Neural cell (in vitro differentiated cells): ENCODE results near the gene KMT2E. TPM values are rescaled to one million over a fixed set of nuclear protein-coding genes. Genes with fewer than 3 reads are reported as not detected.
A peak's percentile ranks its signal among the peaks of the same experiment; 100 is the strongest.

Source experiments
- H2AFZ ChIP-seq: fragments of 200-600, 300-800 bp; sonication (generic), shearing (Covaris generic); 2 replicates; pipeline ENCODE4 v1.6.0; 2014; ENCODE audit warnings: low read depth, mild to moderate bottlenecking, antibody characterized with exemption, low read length, moderate library complexity
- H3F3A ChIP-seq: fragments of 200-600 bp; shearing (Covaris generic); 2 replicates; pipeline ENCODE4 v1.6.1; 2016; ENCODE audit warnings: mild to moderate bottlenecking, moderate library complexity, mixed read lengths, antibody characterized with exemption, low read length; ENCODE audit not compliant: insufficient read depth, poor library complexity, severe bottlenecking
- H3K27ac ChIP-seq: fragments of 200-600, 300-800 bp; sonication (generic), shearing (Covaris generic); 2 replicates; pipeline ENCODE4 v1.5.1; 2014; ENCODE audit warnings: mild to moderate bottlenecking, low read length, moderate library complexity
- H3K27me3 ChIP-seq: fragments of 300-800, 200-600 bp; sonication (generic), shearing (Covaris generic); 2 replicates; pipeline ENCODE4 v1.6.0; 2014; ENCODE audit warnings: mild to moderate bottlenecking, low read depth, low read length, moderate library complexity; ENCODE audit not compliant: insufficient read depth
- H3K36me3 ChIP-seq: fragments of 300-800, 200-600 bp; sonication (generic), shearing (Covaris generic); 2 replicates; pipeline ENCODE4 v1.5.1; 2014; ENCODE audit warnings: mild to moderate bottlenecking, antibody characterized with exemption, low read length, moderate library complexity; ENCODE audit not compliant: insufficient read depth
- H3K4me2 ChIP-seq: fragments of 300-800, 200-600 bp; sonication (generic), shearing (Covaris generic); 2 replicates; pipeline ENCODE4 v1.6.0; 2014; ENCODE audit warnings: mild to moderate bottlenecking, low read length
- H3K4me3 ChIP-seq: fragments of 300-800, 200-600 bp; sonication (generic), shearing (Covaris generic); 2 replicates; pipeline ENCODE4 v1.5.1; 2014; ENCODE audit warnings: mild to moderate bottlenecking, low read length, moderate library complexity
- H3K79me2 ChIP-seq: fragments of 200-600 bp; shearing (Covaris generic); replicated peaks from 2 replicates; pipeline ENCODE4 v1.6.0; 2014; ENCODE audit warnings: mild to moderate bottlenecking, low read length, moderate library complexity; ENCODE audit not compliant: insufficient read depth
- H3K9ac ChIP-seq: fragments of 300-800, 200-600 bp; sonication (generic), shearing (Covaris generic); 2 replicates; pipeline ENCODE4 v1.6.1; 2016; ENCODE audit warnings: mild to moderate bottlenecking, low read length, mixed read lengths
- H3K9me2 ChIP-seq: fragments of 200-600 bp; shearing (Covaris generic); 2 replicates; pipeline ENCODE4 v1.6.1; 2016; ENCODE audit warnings: mild to moderate bottlenecking, low read length, mixed read lengths; ENCODE audit not compliant: insufficient read depth
- H3K9me3 ChIP-seq: fragments of 200-600, 300-800 bp; sonication (generic), shearing (Covaris generic); 2 replicates; pipeline ENCODE4 v1.6.1; 2016; ENCODE audit warnings: mild to moderate bottlenecking, mixed run types, low read length, moderate library complexity, mixed read lengths
- H4K20me1 ChIP-seq: fragments of 200-600 bp; shearing (Covaris generic); 2 replicates; pipeline ENCODE4 v1.6.1; 2016; ENCODE audit warnings: mild to moderate bottlenecking, mixed run types; ENCODE audit not compliant: insufficient read depth
- CTCF ChIP-seq: fragments of 450-650 bp; IDR thresholded peaks from 2 replicates; pipeline ENCODE4 v1.5.1; 2014; ENCODE audit warnings: antibody characterized with exemption, mild to moderate bottlenecking, moderate library complexity; ENCODE audit not compliant: poor library complexity, severe bottlenecking
- EP300 ChIP-seq: fragments of 450-650 bp; conservative IDR thresholded peaks from 2 replicates; pipeline ENCODE4 v1.6.1; 2014; ENCODE audit warnings: antibody characterized with exemption, mild to moderate bottlenecking, moderate library complexity; ENCODE audit not compliant: poor library complexity, severe bottlenecking
- EZH2 ChIP-seq: fragments of 200-600, 300-800 bp; shearing (Covaris generic), sonication (generic); IDR thresholded peaks from 2 replicates; pipeline ENCODE4 v1.6.1; 2014; ENCODE audit warnings: antibody characterized with exemption, low read length, borderline replicate concordance, mild to moderate bottlenecking; ENCODE audit not compliant: insufficient read depth, poor library complexity, severe bottlenecking
- MXI1 ChIP-seq: fragments of 450-650 bp; conservative IDR thresholded peaks from 2 replicates; pipeline ENCODE4 v1.6.1; 2014; ENCODE audit warnings: antibody characterized with exemption, mild to moderate bottlenecking; ENCODE audit not compliant: poor library complexity, severe bottlenecking
- POLR2AphosphoS5 ChIP-seq: IDR thresholded peaks from 2 replicates; pipeline ENCODE4 v1.6.1; 2012
- RAD21 ChIP-seq: fragments of 450-650 bp; conservative IDR thresholded peaks from 2 replicates; pipeline ENCODE4 v1.6.1; 2014; ENCODE audit warnings: antibody characterized with exemption, mild to moderate bottlenecking, moderate library complexity
- REST ChIP-seq: IDR thresholded peaks from 2 replicates; pipeline ENCODE4 v1.6.1; 2012; ENCODE audit warnings: borderline replicate concordance
- SMC3 ChIP-seq: fragments of 450-650 bp; conservative IDR thresholded peaks from 2 replicates; pipeline ENCODE4 v1.6.1; 2014; ENCODE audit warnings: antibody characterized with exemption, mild to moderate bottlenecking, moderate library complexity; ENCODE audit not compliant: poor library complexity
- TAF1 ChIP-seq: IDR thresholded peaks from 2 replicates; pipeline ENCODE4 v1.6.1; 2012; ENCODE audit warnings: low read depth
- polyA plus RNA-seq: library from polyadenylated mRNA; depleted of rRNA; stranded (reverse); fragments of >200 nt; gene quantifications from 2 replicates; pipeline ENCODE4 v1.2.3, GENCODE V29; 2014

Gene KMT2E
- polyA plus RNA-seq, 1 donor from 2014 or later, result 78.4 TPM

- Histone ChIP-seq H2AFZ (no peak overlapping the region), H3K27ac (no peak overlapping the region), H3K79me2 (peaks cover 99% of the 10 kb centered on the region), H3K4me2 (peak overlapping the region; percentile 55), H3K36me3 (peaks cover 12% of the 10 kb centered on the region), H3K9ac (no peak overlapping the region), H3K9me2 (no peaks in the 10 kb centered on the region), H3F3A (no peaks in the 10 kb centered on the region), H3K4me3 (peak overlapping the region; percentile 29), H3K27me3 (no peaks in the 10 kb centered on the region), H3K9me3 (no peaks in the 10 kb centered on the region), H4K20me1 (peaks cover 79% of the 10 kb centered on the region)
- TF ChIP-seq TAF1, result no peak
- no peak for TF ChIP-seq EZH2
- no peak for TF ChIP-seq MXI1
- TF ChIP-seq RAD21, result no peak
- TF ChIP-seq CTCF, result no peak
- TF ChIP-seq POLR2AphosphoS5, result no peak
- no peak for TF ChIP-seq REST
- TF ChIP-seq SMC3, result no peak
- no peak for TF ChIP-seq EP300
Observed at GRCh38 chr7:105006367-105007136, 7.5 kb upstream of the KMT2E start.

GRCh38 chr7:105007298-105007697 lies 6.7 kb upstream of the KMT2E start:
- Histone ChIP-seq H3K79me2 (peaks cover 99% of the 10 kb centered on the region), H4K20me1 (peaks cover 75% of the 10 kb centered on the region), H3K4me2 (no peak overlapping the region), H3K4me3 (peak overlapping the region; percentile 86), H2AFZ (no peak overlapping the region), H3K27me3 (no peaks in the 10 kb centered on the region), H3K36me3 (peaks cover 12% of the 10 kb centered on the region), H3F3A (no peaks in the 10 kb centered on the region), H3K9me3 (no peaks in the 10 kb centered on the region), H3K9ac (no peak overlapping the region), H3K27ac (no peak overlapping the region), H3K9me2 (no peaks in the 10 kb centered on the region)
- no peak for TF ChIP-seq EZH2
- no peak for TF ChIP-seq MXI1
- no peak for TF ChIP-seq RAD21
- TF ChIP-seq POLR2AphosphoS5, result no peak
- TF ChIP-seq EP300, result no peak
- TF ChIP-seq REST, result no peak
